ENCODE measurements around the gene FTO. TPM values are rescaled to one million over a fixed set of nuclear protein-coding genes. Genes with fewer than 3 reads are reported as not detected.

Gene FTO
- total and polyA plus RNA-seq, 5 experiments from 2014 or later: 51.2 to 91.9 (median 70.2) TPM

DNA sequence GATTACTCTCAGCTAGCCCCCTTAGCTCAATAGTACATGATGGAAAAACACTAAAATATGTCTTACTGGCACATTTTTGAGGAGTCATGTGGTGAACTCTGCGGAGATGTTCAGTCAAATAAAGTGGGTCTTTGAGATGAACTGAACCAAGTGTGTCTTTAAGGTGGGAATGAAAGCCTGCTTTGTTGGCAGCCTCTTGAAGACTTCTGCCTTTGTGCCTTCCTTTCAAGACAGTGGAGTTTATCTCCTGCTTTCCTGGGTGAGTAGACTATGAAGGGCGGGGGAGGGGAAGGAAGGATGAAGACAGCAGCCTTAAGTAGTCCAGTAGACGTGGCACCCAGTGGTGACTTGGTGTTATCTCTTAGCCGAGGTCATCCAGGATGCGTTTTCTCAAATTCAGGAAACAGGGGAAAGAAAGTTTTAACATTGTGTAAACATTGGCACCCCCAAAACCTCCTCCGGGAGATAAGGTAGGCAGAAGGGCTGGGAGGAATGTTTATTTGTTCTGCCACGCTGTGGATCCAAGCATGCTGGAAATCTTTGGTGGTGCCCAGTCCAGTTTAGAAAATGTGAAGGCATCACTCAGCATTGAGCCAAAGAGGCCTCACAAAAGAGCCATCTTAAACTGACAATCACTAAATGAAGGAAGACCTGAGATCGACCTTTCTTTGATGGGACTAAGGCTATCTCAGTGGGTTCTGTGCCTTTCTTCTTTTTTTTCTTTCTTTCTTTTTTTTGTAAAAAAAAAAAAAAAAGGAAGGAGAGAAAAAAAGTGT, 220.6 kb downstream of the FTO start:
- Mint-ChIP-seq H3K27me3 (no peaks in the 10 kb centered on the region), H3K27ac (peak overlapping the region in 1 of 10 donors; percentile 69), H3K9me3 (no peaks in the 10 kb centered on the region), H3K4me3 (no peak overlapping the region), H3K4me1 (peaks cover 7 to 14% (median 12%) of the 10 kb centered on the region in 4 donors), H3K36me3 (peaks cover 0 to 16% (median 2%) of the 10 kb centered on the region in 3 donors)
- ATAC-seq (no peak), DNase-seq (no peak)
- POLR2A ChIA-PET: no interaction called here

DNA sequence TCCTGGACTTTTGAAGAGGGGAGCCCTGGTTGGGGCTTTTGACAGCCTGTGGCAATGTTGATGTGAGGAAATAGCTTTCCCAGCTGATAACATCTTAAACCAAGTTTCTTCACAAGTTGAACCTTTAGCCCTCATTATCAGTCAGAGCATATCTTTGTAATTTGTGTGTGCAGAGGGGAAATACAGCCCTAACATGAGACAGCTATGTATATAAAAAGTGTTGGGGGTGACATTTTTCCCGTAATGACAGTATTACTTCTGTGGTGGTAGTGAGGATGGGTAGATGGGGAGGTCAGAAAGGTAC, 221.1 kb downstream of the FTO start:
- no peaks in the 10 kb centered on the region for H3K9me3 Mint-ChIP-seq
- no peaks in the 10 kb centered on the region for H3K27me3 Mint-ChIP-seq
- ATAC-seq: no peak
- DNase-seq: no peak
- POLR2A ChIA-PET: no interaction called here
- H3K27ac Mint-ChIP-seq: no peak overlapping the region
- peaks cover 0 to 16% (median 5%) of the 10 kb centered on the region in 3 donors for H3K36me3 Mint-ChIP-seq
- peaks cover 7 to 14% (median 12%) of the 10 kb centered on the region in 4 donors for H3K4me1 Mint-ChIP-seq
- no peak overlapping the region for H3K4me3 Mint-ChIP-seq

- Mint-ChIP-seq H3K9me3 (no peaks in the 10 kb centered on the region), H3K27me3 (no peaks in the 10 kb centered on the region), H3K4me1 (peaks cover 7 to 14% (median 12%) of the 10 kb centered on the region in 4 donors), H3K27ac (no peak overlapping the region), H3K4me3 (no peak overlapping the region), H3K36me3 (peaks cover 0 to 16% (median 5%) of the 10 kb centered on the region in 3 donors)
- POLR2A ChIA-PET: no interaction called here
- ATAC-seq (no peak), DNase-seq (no peak)
Observed at GRCh38 chr16:53925526-53925925, 221.6 kb downstream of the FTO start.

DNA sequence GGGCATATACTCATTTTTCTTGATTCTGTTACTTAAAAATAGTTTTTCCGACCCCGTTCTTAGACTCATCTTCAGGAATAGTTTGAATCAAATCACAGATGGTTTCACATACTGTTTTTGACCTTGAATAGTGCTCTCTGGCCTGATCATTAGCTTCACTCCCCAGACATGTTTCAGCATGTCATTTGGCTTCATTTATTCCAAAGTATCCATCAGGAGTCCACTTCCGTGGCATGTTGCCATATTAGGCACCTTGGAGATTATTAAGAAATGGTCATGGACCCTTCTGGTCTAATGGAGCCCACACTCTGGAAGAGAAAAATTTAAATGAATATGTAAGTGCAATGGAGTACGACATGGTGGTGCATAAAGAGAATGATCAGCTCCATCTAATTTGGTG, 222.3 kb downstream of the FTO start:
- DNase-seq (no peak), ATAC-seq (no peak)
- Mint-ChIP-seq H3K9me3 (no peaks in the 10 kb centered on the region), H3K4me1 (peaks cover 7 to 14% (median 11%) of the 10 kb centered on the region in 4 donors), H3K27ac (no peak overlapping the region), H3K36me3 (peaks cover 0 to 19% (median 7%) of the 10 kb centered on the region in 3 donors), H3K27me3 (no peaks in the 10 kb centered on the region), H3K4me3 (no peak overlapping the region)
- POLR2A ChIA-PET: no interaction called here

DNA sequence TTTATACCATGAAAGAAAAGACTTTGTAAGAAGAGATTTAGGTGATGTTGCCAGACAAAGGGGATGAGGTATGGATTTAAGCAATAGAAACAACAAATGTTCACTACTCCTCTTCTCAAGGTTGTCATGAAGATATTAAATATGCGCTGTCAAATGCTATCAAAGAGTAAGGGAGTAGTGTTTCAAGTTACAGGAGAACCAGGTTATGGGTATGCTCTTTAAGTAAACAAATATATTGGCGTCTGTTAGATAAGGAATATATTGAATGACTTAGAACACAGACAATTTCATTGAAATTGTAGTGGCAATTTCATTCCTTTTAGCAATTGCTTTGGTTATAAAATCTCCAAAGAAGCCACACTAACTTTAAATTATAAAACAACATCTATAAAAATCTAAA, 229.0 kb downstream of the FTO start:
- Mint-ChIP-seq H3K36me3 (peaks cover 18 to 53% (median 41%) of the 10 kb centered on the region in 3 donors), H3K9me3 (peaks cover 0 to under 1% (median 0%) of the 10 kb centered on the region in 9 donors), H3K4me1 (peaks cover 0 to 2% (median 0%) of the 10 kb centered on the region in 4 donors), H3K4me3 (no peak overlapping the region), H3K27me3 (no peaks in the 10 kb centered on the region), H3K27ac (no peak overlapping the region)
- POLR2A ChIA-PET: no interaction called here
- DNase-seq (no peak), ATAC-seq (no peak)

GRCh38 chr16:53933407-53933806, 229.5 kb downstream of the FTO start:
- ATAC-seq: no peak
- POLR2A ChIA-PET: interaction anchor here (0.6 kb wide), 1 partner anchor 1418 kb away, joined by 4 read pairs; no protein-coding TSS in a partner anchor
- no peak overlapping the region for H3K4me3 Mint-ChIP-seq
- no peak for DNase-seq
- H3K27ac Mint-ChIP-seq: no peak overlapping the region
- H3K4me1 Mint-ChIP-seq: peaks cover 0 to 4% (median 0%) of the 10 kb centered on the region in 4 donors
- H3K27me3 Mint-ChIP-seq: no peaks in the 10 kb centered on the region
- peaks cover 22 to 57% (median 45%) of the 10 kb centered on the region in 3 donors for H3K36me3 Mint-ChIP-seq
- peaks cover 0 to 5% (median 0%) of the 10 kb centered on the region in 9 donors for H3K9me3 Mint-ChIP-seq

- Mint-ChIP-seq H3K36me3 (peaks cover 32 to 70% (median 49%) of the 10 kb centered on the region in 3 donors), H3K27ac (no peak overlapping the region), H3K9me3 (peaks cover 0 to 8% (median 0%) of the 10 kb centered on the region in 9 donors), H3K27me3 (no peaks in the 10 kb centered on the region), H3K4me3 (no peak overlapping the region), H3K4me1 (peaks cover 0 to 5% (median 0%) of the 10 kb centered on the region in 4 donors)
- ATAC-seq: no peak
- DNase-seq: no peak
- POLR2A ChIA-PET: no interaction called here
Observed at GRCh38 chr16:53936052-53936451, 232.1 kb downstream of the FTO start.

- Mint-ChIP-seq H3K9me3 (peaks cover 0 to 8% (median 0%) of the 10 kb centered on the region in 9 donors), H3K36me3 (peaks cover 32 to 74% (median 53%) of the 10 kb centered on the region in 3 donors), H3K4me3 (no peak overlapping the region), H3K27me3 (no peaks in the 10 kb centered on the region), H3K27ac (no peak overlapping the region), H3K4me1 (peaks cover 0 to 5% (median 0%) of the 10 kb centered on the region in 4 donors)
- POLR2A ChIA-PET: no interaction called here
- DNase-seq (no peak), ATAC-seq (no peak)
Observed at GRCh38 chr16:53936529-53936928, 232.6 kb downstream of the FTO start.

DNA sequence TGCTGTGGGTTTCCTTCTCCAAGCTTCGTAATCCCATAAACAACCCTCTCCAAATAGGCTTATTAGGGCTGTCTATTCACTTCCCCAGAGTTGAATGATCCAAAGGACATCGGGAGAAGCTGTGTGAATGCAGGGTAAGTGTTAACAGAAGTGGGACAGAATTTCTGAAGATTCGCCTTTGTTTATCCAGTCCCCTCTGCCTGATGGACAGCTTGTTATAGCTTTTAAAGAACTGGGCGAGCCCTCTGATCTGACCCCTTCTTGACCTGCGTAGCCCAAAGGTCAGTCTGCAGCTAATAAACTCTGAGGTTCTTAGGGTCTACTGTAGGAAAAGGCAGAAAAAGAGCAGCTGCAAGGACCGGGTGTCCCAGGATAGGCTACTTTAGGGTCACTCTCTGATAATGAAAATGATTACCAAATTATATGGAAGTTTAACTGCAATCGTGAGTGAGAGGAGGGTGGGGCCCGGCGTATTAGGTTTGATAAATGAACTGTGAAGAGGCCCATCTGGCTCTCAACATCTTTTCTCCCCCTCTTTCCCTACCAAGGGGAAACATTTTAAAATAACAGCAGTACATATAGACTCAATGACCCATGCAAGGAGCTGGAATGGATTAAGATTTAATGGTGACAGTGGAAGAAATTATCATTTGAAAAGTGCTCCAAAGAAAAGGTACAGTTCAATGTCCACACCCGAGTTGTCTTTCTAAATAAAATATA, 233.4 kb downstream of the FTO start:
- H3K27ac Mint-ChIP-seq: no peak overlapping the region
- POLR2A ChIA-PET: no interaction called here
- H3K4me1 Mint-ChIP-seq: peaks cover 0 to 5% (median 2%) of the 10 kb centered on the region in 4 donors
- peaks cover 37 to 80% (median 56%) of the 10 kb centered on the region in 3 donors for H3K36me3 Mint-ChIP-seq
- no peak for DNase-seq
- no peaks in the 10 kb centered on the region for H3K27me3 Mint-ChIP-seq
- no peak overlapping the region for H3K4me3 Mint-ChIP-seq
- peaks cover 0 to 8% (median 0%) of the 10 kb centered on the region in 9 donors for H3K9me3 Mint-ChIP-seq
- ATAC-seq: no peak

DNA sequence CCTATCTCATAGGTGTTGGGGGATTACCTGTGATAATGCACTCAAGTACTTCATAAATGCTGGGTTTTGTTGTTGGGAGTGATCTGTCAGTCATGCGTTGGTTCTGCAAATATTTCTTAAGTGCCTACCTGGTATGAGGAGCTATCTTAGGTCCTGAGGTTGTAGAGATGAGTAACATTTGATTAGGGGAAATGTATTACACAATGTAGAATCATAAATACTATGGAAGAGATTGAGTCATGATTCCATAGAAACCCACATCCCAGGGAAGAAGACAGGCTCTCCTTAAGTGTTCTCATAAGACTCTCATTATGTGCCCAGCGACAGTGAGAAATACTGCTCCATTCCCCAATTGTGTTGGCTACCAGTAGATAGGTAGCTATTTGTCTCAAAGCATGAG, 240.1 kb downstream of the FTO start:
- peaks cover 12 to 28% (median 15%) of the 10 kb centered on the region in 3 donors for H3K36me3 Mint-ChIP-seq
- no peak for ATAC-seq
- no peak overlapping the region for H3K4me3 Mint-ChIP-seq
- POLR2A ChIA-PET: no interaction called here
- peaks cover 3 to 16% (median 7%) of the 10 kb centered on the region in 4 donors for H3K4me1 Mint-ChIP-seq
- no peak overlapping the region for H3K27ac Mint-ChIP-seq
- no peaks in the 10 kb centered on the region for H3K27me3 Mint-ChIP-seq
- peaks cover 0 to 2% (median 0%) of the 10 kb centered on the region in 9 donors for H3K9me3 Mint-ChIP-seq
- no peak for DNase-seq

GRCh38 chr16:53945996-53946395, 242.0 kb downstream of the FTO start:
- POLR2A ChIA-PET: no interaction called here
- Mint-ChIP-seq H3K9me3 (no peaks in the 10 kb centered on the region), H3K4me3 (no peak overlapping the region), H3K27ac (no peak overlapping the region), H3K4me1 (peaks cover 3 to 23% (median 12%) of the 10 kb centered on the region in 4 donors), H3K27me3 (no peaks in the 10 kb centered on the region), H3K36me3 (peaks cover 5 to 15% (median 8%) of the 10 kb centered on the region in 3 donors)
- DNase-seq (peak in 2 of 10 donors; percentile 6 to 9), ATAC-seq (no peak)

- DNase-seq (no peak), ATAC-seq (no peak)
- Mint-ChIP-seq H3K9me3 (no peaks in the 10 kb centered on the region), H3K4me3 (no peak overlapping the region), H3K27me3 (no peaks in the 10 kb centered on the region), H3K4me1 (peaks cover 3 to 31% (median 20%) of the 10 kb centered on the region in 4 donors), H3K36me3 (peaks cover 1 to 7% (median 3%) of the 10 kb centered on the region in 3 donors), H3K27ac (no peak overlapping the region)
- POLR2A ChIA-PET: no interaction called here
Observed at GRCh38 chr16:53946746-53947386, 242.9 kb downstream of the FTO start.

DNA sequence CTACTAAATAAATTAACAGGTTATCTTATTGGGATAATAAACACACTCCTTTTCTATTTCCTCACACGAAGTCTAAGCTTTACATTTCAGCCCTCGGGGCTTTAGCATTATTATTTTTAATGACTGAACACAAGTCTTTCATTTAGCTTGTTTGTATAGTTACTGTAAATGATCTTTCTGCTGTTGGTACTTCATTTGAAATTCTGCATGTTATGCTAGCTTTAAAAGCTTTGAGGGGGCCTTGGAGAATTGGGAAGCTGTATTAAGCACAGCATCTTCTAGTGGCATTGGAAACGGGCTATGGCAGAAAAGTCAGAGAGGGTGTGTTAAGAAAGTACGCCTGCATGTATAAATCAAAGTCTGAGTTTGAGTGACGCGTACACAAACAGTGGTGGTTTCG, 243.7 kb downstream of the FTO start:
- Mint-ChIP-seq H3K36me3 (peaks cover 0 to 2% (median 0%) of the 10 kb centered on the region in 3 donors), H3K27me3 (no peaks in the 10 kb centered on the region), H3K9me3 (no peaks in the 10 kb centered on the region), H3K4me1 (peaks cover 8 to 33% (median 28%) of the 10 kb centered on the region in 4 donors), H3K4me3 (no peak overlapping the region), H3K27ac (no peak overlapping the region)
- DNase-seq (no peak), ATAC-seq (no peak)
- POLR2A ChIA-PET: no interaction called here
